Measurements from ENCODE around the gene TACC3.

Gene TACC3

GRCh38 chr4:1762264-1763010, 41.1 kb downstream of the TACC3 start:
- DNase-seq = no peak

- DNase-seq = no peak
Observed at GRCh38 chr4:1763070-1763549, 41.8 kb downstream of the TACC3 start.

- peak in 1 of 3 experiments; percentile 19 for DNase-seq
Observed at GRCh38 chr4:1763550-1764080, 42.3 kb downstream of the TACC3 start.

- no peak for DNase-seq
Observed at GRCh38 chr4:1764670-1765069, 43.3 kb downstream of the TACC3 start.

GRCh38 chr4:1765409-1766072, 44.2 kb downstream of the TACC3 start:
- DNase-seq = no peak

GRCh38 chr4:1766106-1767060, 45.1 kb downstream of the TACC3 start:
- peak in 2 of 3 experiments; percentile 41 to 48 for DNase-seq

GRCh38 chr4:1767061-1767769, 45.9 kb downstream of the TACC3 start:
- DNase-seq = peak in 2 of 3 experiments; percentile 41 to 48

- peak in 1 of 3 experiments; percentile 4 for DNase-seq
Observed at GRCh38 chr4:1767770-1768366, 46.5 kb downstream of the TACC3 start.

GRCh38 chr4:1768367-1769034, 47.2 kb downstream of the TACC3 start:
- DNase-seq = no peak

GRCh38 chr4:1769692-1770091, 48.4 kb downstream of the TACC3 start:
- DNase-seq = no peak

GRCh38 chr4:1770245-1770644, 48.9 kb downstream of the TACC3 start:
- no peak for DNase-seq

- DNase-seq = no peak
Observed at GRCh38 chr4:1770791-1771231, 49.5 kb downstream of the TACC3 start.

- no peak for DNase-seq
Observed at GRCh38 chr4:1771555-1772305, 50.4 kb downstream of the TACC3 start.

- no peak for DNase-seq
Observed at GRCh38 chr4:1772853-1773538, 51.7 kb downstream of the TACC3 start.

GRCh38 chr4:1773754-1774153, 52.4 kb downstream of the TACC3 start:
- no peak for DNase-seq

- no peak for DNase-seq
Observed at GRCh38 chr4:1775731-1776500, 54.6 kb downstream of the TACC3 start.

GRCh38 chr4:1776521-1777161, 55.3 kb downstream of the TACC3 start:
- no peak for DNase-seq
